IPS-15b (cell line): ENCODE measurements around the gene SPG7.

Experiments used
- H3K27me3 ChIP-seq: one replicate; pipeline ENCODE4 v1.6.1; 2013; ENCODE audit warnings: low read length; ENCODE audit not compliant: control insufficient read depth, insufficient read depth
- H3K36me3 ChIP-seq: one replicate; pipeline ENCODE4 v1.6.1; 2013; ENCODE audit warnings: low read length; ENCODE audit not compliant: control insufficient read depth, insufficient read depth
- H3K4me1 ChIP-seq: one replicate; pipeline ENCODE4 v1.6.1; 2013; ENCODE audit warnings: mild to moderate bottlenecking, low read length; ENCODE audit not compliant: control insufficient read depth, insufficient read depth
- H3K4me3 ChIP-seq: one replicate; pipeline ENCODE4 v1.5.1; 2013; ENCODE audit warnings: low read depth, low read length
- H3K9ac ChIP-seq: one replicate; pipeline ENCODE4 v1.6.1; 2013; ENCODE audit warnings: low read depth, mild to moderate bottlenecking, low read length
- H3K9me3 ChIP-seq: one replicate; pipeline ENCODE4 v1.6.1; 2013; ENCODE audit warnings: mild to moderate bottlenecking, low read length; ENCODE audit not compliant: control insufficient read depth, insufficient read depth

The SPG7 gene

GRCh38 chr16:89552913-89553312, 44.7 kb downstream of the SPG7 start:
- no peaks in the 10 kb centered on the region for H3K27me3 ChIP-seq
- no peaks in the 10 kb centered on the region for H3K9me3 ChIP-seq
- H3K4me1 ChIP-seq = no peaks in the 10 kb centered on the region
- H3K36me3 ChIP-seq = peaks cover 69% of the 10 kb centered on the region
- H3K9ac ChIP-seq = no peak overlapping the region
- no peak overlapping the region for H3K4me3 ChIP-seq

- Histone ChIP-seq H3K4me1 (no peaks in the 10 kb centered on the region), H3K9ac (no peak overlapping the region), H3K36me3 (peaks cover 62% of the 10 kb centered on the region), H3K4me3 (no peak overlapping the region), H3K9me3 (no peaks in the 10 kb centered on the region), H3K27me3 (no peaks in the 10 kb centered on the region)
Measured at GRCh38 chr16:89553733-89554132, 45.5 kb downstream of the SPG7 start.

GRCh38 chr16:89554343-89554742, 46.1 kb downstream of the SPG7 start:
- Histone ChIP-seq H3K9me3 (no peaks in the 10 kb centered on the region), H3K4me3 (no peak overlapping the region), H3K36me3 (peaks cover 57% of the 10 kb centered on the region), H3K9ac (no peak overlapping the region), H3K27me3 (no peaks in the 10 kb centered on the region), H3K4me1 (no peaks in the 10 kb centered on the region)

- Histone ChIP-seq H3K9me3 (no peaks in the 10 kb centered on the region), H3K4me1 (no peaks in the 10 kb centered on the region), H3K9ac (no peak overlapping the region), H3K27me3 (no peaks in the 10 kb centered on the region), H3K4me3 (no peak overlapping the region), H3K36me3 (peaks cover 48% of the 10 kb centered on the region)
Measured at GRCh38 chr16:89555265-89555664, 47.1 kb downstream of the SPG7 start.

- no peak overlapping the region for H3K9ac ChIP-seq
- H3K4me1 ChIP-seq = no peaks in the 10 kb centered on the region
- H3K27me3 ChIP-seq = no peaks in the 10 kb centered on the region
- no peak overlapping the region for H3K4me3 ChIP-seq
- peaks cover 48% of the 10 kb centered on the region for H3K36me3 ChIP-seq
- H3K9me3 ChIP-seq = no peaks in the 10 kb centered on the region
Measured at GRCh38 chr16:89555780-89556179, 47.6 kb downstream of the SPG7 start.

GRCh38 chr16:89556750-89557689, 48.8 kb downstream of the SPG7 start:
- H3K4me1 ChIP-seq = no peaks in the 10 kb centered on the region
- H3K27me3 ChIP-seq = no peaks in the 10 kb centered on the region
- H3K36me3 ChIP-seq = peaks cover 51% of the 10 kb centered on the region
- H3K9ac ChIP-seq = no peak overlapping the region
- no peak overlapping the region for H3K4me3 ChIP-seq
- no peaks in the 10 kb centered on the region for H3K9me3 ChIP-seq

- Histone ChIP-seq H3K36me3 (peaks cover 55% of the 10 kb centered on the region), H3K27me3 (no peaks in the 10 kb centered on the region), H3K9me3 (no peaks in the 10 kb centered on the region), H3K4me3 (no peak overlapping the region), H3K9ac (no peak overlapping the region), H3K4me1 (no peaks in the 10 kb centered on the region)
Measured at GRCh38 chr16:89557690-89558490, 49.7 kb downstream of the SPG7 start.

- Histone ChIP-seq H3K27me3 (no peaks in the 10 kb centered on the region), H3K9ac (peak within 1 kb of the TSS; percentile 84), H3K4me3 (peak within 1 kb of the TSS; percentile 60), H3K9me3 (no peaks in the 10 kb centered on the region), H3K4me1 (peaks cover 7% of the 10 kb centered on the region), H3K36me3 (peaks cover 54% of the 10 kb centered on the region)
Measured at GRCh38 chr16:89560378-89561141, 52.4 kb downstream of the SPG7 start, which contains the start of gene RPL13. Gene RPL13 (plus strand): TSS chr16:89560682. CDS start chr16:89560960, 278 bp downstream.

- Histone ChIP-seq H3K4me1 (peaks cover 8% of the 10 kb centered on the region), H3K4me3 (peak overlapping the region; percentile 60), H3K36me3 (peaks cover 49% of the 10 kb centered on the region), H3K27me3 (no peaks in the 10 kb centered on the region), H3K9me3 (no peaks in the 10 kb centered on the region), H3K9ac (peak overlapping the region; percentile 84)
Measured at GRCh38 chr16:89561142-89561883, 53.1 kb downstream of the SPG7 start.

GRCh38 chr16:89561884-89562599, 53.8 kb downstream of the SPG7 start:
- Histone ChIP-seq H3K27me3 (no peaks in the 10 kb centered on the region), H3K4me1 (peaks cover 8% of the 10 kb centered on the region), H3K9ac (peak overlapping the region; percentile 84), H3K4me3 (peak overlapping the region; percentile 60), H3K9me3 (no peaks in the 10 kb centered on the region), H3K36me3 (peaks cover 42% of the 10 kb centered on the region)
